PFSK-1 (cell line): Measurements from ENCODE around the gene MYG1.

Source experiments
- POLR2AphosphoS5 ChIP-seq: IDR thresholded peaks from 2 replicates; pipeline ENCODE4 v1.6.1; 2012; ENCODE audit warnings: low read depth, mild to moderate bottlenecking, control low read depth, low read length, moderate library complexity
- REST ChIP-seq, 2 experiments: IDR thresholded peaks; 2 replicates each; pipeline versions ENCODE4 v1.6.1 to v1.8.0; 2011 to 2012; ENCODE audit warnings: low read depth in 2 of 2, low read length in 2 of 2, control low read depth in 1 of 2, inconsistent platforms in 1 of 2, mild to moderate bottlenecking in 1 of 2, moderate library complexity in 1 of 2; ENCODE audit not compliant: insufficient read depth in 1 of 2
- SIN3A ChIP-seq: IDR thresholded peaks from 2 replicates; pipeline ENCODE4 v1.6.1; 2012; ENCODE audit warnings: mild to moderate bottlenecking, low read length, moderate library complexity, borderline replicate concordance; ENCODE audit not compliant: insufficient read depth

- TF ChIP-seq POLR2AphosphoS5 (no peak), SIN3A (no peak), REST (IDR thresholded peaks at IDR 0.05; ENCODE audit: insufficient read depth in 1 of 2, low read depth in 2 of 2, low read length in 2 of 2) (no peak)
These were observed 55.6 kb downstream of the MYG1 start for GRCh38 chr12:53355121-53355520.
